Ishikawa (cell line): ENCODE measurements around the gene A1BG.

Experiments used
- CEBPB ChIP-seq: IDR thresholded peaks from 2 replicates; pipeline ENCODE4 v1.6.1; 2012
- CREB1 ChIP-seq: IDR thresholded peaks from 2 replicates; pipeline ENCODE4 v1.6.1; 2012; ENCODE audit warnings: low read depth
- EGR1 ChIP-seq: IDR thresholded peaks from 2 replicates; pipeline ENCODE4 v1.6.1; 2012
- EP300 ChIP-seq: IDR thresholded peaks from 2 replicates; pipeline ENCODE4 v1.6.1; 2012; ENCODE audit warnings: borderline replicate concordance
- FOXM1 ChIP-seq: IDR thresholded peaks from 2 replicates; pipeline ENCODE4 v1.6.1; 2012; ENCODE audit warnings: low read depth, borderline replicate concordance
- MAX ChIP-seq: IDR thresholded peaks from 2 replicates; pipeline ENCODE4 v1.6.1; 2012
- NFIC ChIP-seq: IDR thresholded peaks from 2 replicates; pipeline ENCODE4 v1.6.1; 2012
- RAD21 ChIP-seq: IDR thresholded peaks from 2 replicates; pipeline ENCODE4 v1.6.1; 2012; ENCODE audit warnings: low read depth
- REST ChIP-seq: IDR thresholded peaks from 2 replicates; pipeline ENCODE4 v1.6.1; 2012; ENCODE audit warnings: low read depth, mild to moderate bottlenecking
- TAF1 ChIP-seq: IDR thresholded peaks from 2 replicates; pipeline ENCODE4 v1.6.1; 2012; ENCODE audit warnings: low read depth, mild to moderate bottlenecking
- TCF12 ChIP-seq: IDR thresholded peaks from 2 replicates; pipeline ENCODE4 v1.6.1; 2012; ENCODE audit warnings: low read depth
- TEAD4 ChIP-seq: IDR thresholded peaks from 2 replicates; pipeline ENCODE4 v1.6.1; 2012
- USF1 ChIP-seq: IDR thresholded peaks from 2 replicates; pipeline ENCODE4 v1.6.1; 2012
- YY1 ChIP-seq: IDR thresholded peaks from 2 replicates; pipeline ENCODE4 v1.6.1; 2012; ENCODE audit warnings: low read depth
- ZBTB7A ChIP-seq: IDR thresholded peaks from 2 replicates; pipeline ENCODE4 v1.6.1; 2012; ENCODE audit warnings: low read depth

Gene A1BG

DNA sequence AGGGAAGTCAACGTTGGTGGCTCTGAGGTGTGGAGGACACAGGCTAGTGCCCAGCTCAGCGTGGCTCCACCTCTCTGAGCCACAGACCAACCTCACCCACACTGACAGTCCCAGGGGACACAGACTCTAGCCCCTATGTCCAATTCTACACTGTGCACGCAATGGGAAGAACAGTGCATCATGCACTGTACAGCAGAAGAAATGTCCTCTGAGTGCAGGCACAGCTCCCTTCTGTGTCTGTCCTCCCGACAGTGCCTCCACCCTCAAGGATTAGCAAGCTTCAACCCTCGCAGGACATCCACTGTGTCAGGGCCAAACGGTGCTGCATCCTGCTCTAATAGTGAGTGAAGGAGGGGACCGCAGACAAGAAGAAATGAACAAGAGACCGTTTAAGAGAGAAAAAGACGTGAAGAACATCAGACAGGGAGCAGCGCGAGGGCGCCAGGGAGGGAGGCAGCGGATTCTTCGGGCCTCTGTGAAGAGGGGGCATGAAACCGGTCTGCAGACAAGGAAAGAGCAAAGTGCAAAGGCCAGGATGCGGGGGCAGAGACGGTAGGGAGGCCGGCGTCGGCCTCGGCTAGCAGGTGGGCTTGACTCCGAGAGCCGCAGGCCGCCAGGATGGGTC lies 26.9 kb upstream of the A1BG start:
- TF ChIP-seq YY1 (no peak), NFIC (no peak), TCF12 (no peak), EGR1 (no peak), MAX (no peak), CREB1 (no peak), TAF1 (no peak), USF1 (no peak), CEBPB (no peak), TEAD4 (no peak), EP300 (no peak)

DNA sequence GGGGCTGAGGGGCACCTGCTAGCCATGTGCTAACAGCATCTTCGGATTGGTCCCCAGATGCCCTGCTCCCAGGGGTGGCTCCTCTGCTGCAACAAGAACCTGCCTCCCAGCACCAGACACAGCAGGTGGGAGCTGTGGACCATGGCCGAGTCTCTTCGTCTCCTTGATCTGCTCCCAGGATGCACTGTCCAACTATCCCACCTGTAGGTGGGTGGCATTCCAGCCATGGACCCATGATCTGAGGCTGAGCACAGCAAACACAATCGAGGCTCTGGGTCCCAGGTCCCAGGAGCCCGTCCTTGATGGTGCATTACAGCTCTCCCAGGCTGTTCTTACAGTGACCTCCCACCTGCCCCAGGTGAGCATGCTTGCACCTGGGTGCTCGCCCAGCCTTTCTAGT lies 26.0 kb upstream of the A1BG start:
- TF ChIP-seq NFIC (no peak), CEBPB (no peak), REST (no peak), MAX (no peak), RAD21 (no peak), YY1 (no peak), EGR1 (no peak), TAF1 (no peak), FOXM1 (no peak), USF1 (no peak)

- TF ChIP-seq YY1 (no peak), TCF12 (no peak), TAF1 (no peak), RAD21 (no peak), EGR1 (no peak), REST (no peak), CREB1 (no peak), EP300 (no peak), MAX (no peak), FOXM1 (no peak), CEBPB (no peak), ZBTB7A (no peak), TEAD4 (no peak), USF1 (no peak), NFIC (no peak)
Observed at GRCh38 chr19:58374200-58374599, 20.9 kb upstream of the A1BG start.

DNA sequence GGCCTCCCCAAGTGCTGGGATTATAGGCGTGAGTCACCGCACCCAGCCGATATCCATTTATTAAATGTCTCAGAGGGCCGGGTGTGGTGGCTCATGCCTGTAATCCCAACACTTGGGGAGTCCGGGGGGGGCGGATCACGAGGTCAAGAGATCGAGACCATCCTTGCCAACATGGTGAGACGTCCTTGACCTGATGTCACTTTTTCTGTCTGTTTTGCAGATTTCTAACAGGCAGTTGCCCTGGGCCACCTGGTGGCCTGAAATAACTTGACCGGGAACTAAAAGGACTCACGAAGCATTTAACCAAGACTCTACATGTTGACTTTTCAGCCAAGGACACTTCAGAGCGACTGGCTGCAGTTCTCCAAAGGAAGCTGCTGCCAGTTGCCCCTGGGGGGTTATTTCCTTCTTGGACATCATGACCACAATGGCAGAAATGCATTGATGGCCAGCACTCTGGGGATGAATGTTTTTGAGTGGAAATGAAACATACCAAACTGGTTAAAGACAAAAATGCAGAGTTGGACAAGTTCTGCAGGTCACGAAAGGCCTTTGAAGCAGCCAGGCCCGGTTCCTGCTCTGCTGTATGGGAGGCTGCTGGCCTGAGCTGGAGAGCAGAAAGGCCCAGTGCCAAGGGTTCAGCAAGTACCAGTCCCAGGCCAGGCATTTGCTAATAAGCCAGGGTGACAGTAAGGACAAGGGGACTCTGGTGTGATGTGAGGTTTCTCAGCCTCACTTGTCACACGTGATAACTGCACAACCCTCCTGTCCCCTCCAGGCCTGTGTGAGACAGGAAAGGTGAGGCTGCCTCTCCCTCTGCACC lies 19.2 kb upstream of the A1BG start:
- TF ChIP-seq ZBTB7A = no peak
- TF ChIP-seq RAD21 = no peak
- TF ChIP-seq CREB1 = no peak
- no peak for TF ChIP-seq YY1
- no peak for TF ChIP-seq EGR1
- TF ChIP-seq USF1 = no peak
- TF ChIP-seq EP300 = no peak
- TF ChIP-seq FOXM1 = no peak
- TF ChIP-seq NFIC = no peak
